ENCODE data around the gene IGF1R. TPM values are rescaled to one million over a fixed set of nuclear protein-coding genes. Genes with fewer than 3 reads are reported as not detected.

The IGF1R gene
- total RNA-seq, 2 experiments from 2014 or later: 22.8 to 24.7 TPM

GRCh38 chr15:98803228-98804056, 155.1 kb downstream of the IGF1R start:
- CTCF ChIA-PET: interaction anchor here (1.7 to 1.8 kb wide), 2 partner anchors 24 to 78 kb away, joined by 4 to 5 read pairs; no protein-coding TSS in a partner anchor
- no peak overlapping the region for H3K4me3 Mint-ChIP-seq
- no peak overlapping the region for H3K27ac Mint-ChIP-seq
- peaks cover 32% of the 10 kb centered on the region for H3K4me1 Mint-ChIP-seq (ENCODE audit: low read depth)
- ATAC-seq (no peak), DNase-seq (no peak)
- no peaks in the 10 kb centered on the region for H3K9me3 Mint-ChIP-seq
- no peaks in the 10 kb centered on the region for H3K27me3 Mint-ChIP-seq
- no peak for TF ChIP-seq CTCF (IDR thresholded peaks at IDR 0.05)
- intact Hi-C loops (cut with micrococcal nuclease): no loop called here
- no peaks in the 10 kb centered on the region for H3K36me3 Mint-ChIP-seq (ENCODE audit: low read depth)
- POLR2A ChIA-PET: no interaction called here

GRCh38 chr15:98804057-98804380, 155.7 kb downstream of the IGF1R start:
- CTCF ChIA-PET: interaction anchor here (1.7 to 1.8 kb wide), 2 partner anchors 25 to 78 kb away, joined by 4 to 5 read pairs; no protein-coding TSS in a partner anchor
- DNase-seq (no peak), ATAC-seq (no peak)
- no peak overlapping the region for H3K27ac Mint-ChIP-seq
- no peak overlapping the region for H3K4me3 Mint-ChIP-seq
- TF ChIP-seq CTCF (IDR thresholded peaks at IDR 0.05): no peak
- no peaks in the 10 kb centered on the region for H3K36me3 Mint-ChIP-seq (ENCODE audit: low read depth)
- POLR2A ChIA-PET: no interaction called here
- H3K4me1 Mint-ChIP-seq (ENCODE audit: low read depth): peaks cover 30% of the 10 kb centered on the region
- H3K9me3 Mint-ChIP-seq: no peaks in the 10 kb centered on the region
- intact Hi-C loops (cut with micrococcal nuclease): no loop called here
- H3K27me3 Mint-ChIP-seq: no peaks in the 10 kb centered on the region

DNA sequence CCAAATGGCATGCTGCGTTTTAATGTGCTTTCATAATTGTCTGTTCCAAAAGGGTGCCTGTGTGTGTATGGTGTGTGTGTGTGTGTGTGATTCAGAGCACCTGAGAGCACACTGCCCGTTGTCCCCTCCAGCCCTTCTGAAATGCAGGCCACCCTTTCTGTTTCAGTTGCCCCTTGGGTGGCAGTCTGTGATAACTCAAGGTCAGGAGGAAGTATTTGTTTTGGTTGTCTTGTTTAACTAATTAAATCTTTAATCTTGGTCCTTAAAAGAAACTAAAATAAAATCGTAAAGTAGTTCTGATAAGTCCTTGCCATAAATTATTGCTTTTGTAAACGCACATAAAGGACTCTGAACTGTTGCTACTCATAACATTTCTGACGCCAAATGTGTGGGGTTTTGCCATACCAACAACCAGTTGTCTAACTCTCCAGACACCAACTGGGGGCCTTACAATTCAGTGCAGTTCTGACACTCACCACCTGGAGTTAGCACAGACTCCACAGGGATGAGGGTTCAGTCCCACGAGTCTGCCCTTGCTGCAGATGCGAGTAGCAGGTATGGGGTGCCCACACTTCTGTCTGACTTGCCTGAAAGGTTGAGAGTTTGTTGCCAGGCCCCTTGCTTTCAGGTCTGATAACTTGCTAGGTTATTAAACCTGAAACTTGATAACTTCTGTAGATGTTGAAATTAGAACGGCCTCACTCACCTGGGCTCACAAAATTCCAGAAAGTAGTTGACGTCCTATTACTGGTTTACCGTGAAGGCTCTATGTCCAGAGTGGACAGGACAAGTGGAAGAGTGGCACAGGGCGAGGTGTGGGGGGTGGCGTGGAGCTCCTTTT, 157.3 kb downstream of the IGF1R start:
- Mint-ChIP-seq H3K4me1 (ENCODE audit: low read depth) (peaks cover 15% of the 10 kb centered on the region), H3K27me3 (no peaks in the 10 kb centered on the region), H3K27ac (no peak overlapping the region), H3K4me3 (no peak overlapping the region), H3K9me3 (no peaks in the 10 kb centered on the region), H3K36me3 (ENCODE audit: low read depth) (no peaks in the 10 kb centered on the region)
- intact Hi-C loops (cut with micrococcal nuclease): no loop called here
- ChIA-PET CTCF (interaction anchor here (1.8 kb wide), 1 partner anchor 53 kb away, joined by 4 read pairs; no protein-coding TSS in a partner anchor), POLR2A (no interaction called here)
- DNase-seq (no peak), ATAC-seq (no peak)
- TF ChIP-seq CTCF (IDR thresholded peaks at IDR 0.05): no peak

DNA sequence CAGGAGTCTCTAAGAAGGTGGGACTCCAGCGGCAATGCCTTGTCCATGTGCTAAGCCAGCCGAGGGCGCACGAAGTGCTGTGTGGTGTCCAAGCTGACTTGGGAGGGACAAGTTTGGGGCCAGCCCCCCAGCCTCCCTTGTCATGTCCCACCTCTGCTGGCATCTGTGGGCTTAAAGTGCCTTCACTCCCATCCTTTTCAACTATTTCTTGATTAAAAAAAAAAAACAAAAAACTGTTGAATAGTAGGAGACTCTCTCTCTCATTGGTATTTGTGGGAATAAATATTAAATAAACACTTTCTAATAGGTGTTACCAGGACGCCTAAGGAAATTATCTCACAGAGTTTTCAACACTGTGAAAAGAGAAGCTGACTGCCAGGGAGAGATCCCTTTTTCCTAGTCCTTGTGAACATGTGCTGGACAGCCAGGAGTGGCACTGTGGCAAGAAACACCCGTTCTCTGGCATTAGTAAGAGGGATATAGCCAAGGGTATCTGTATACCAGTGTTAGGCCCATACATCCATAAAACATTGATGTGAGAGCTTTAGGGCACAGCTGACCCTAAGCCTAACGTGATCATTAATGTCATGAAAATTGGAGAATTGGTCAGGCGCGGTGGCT, 158.0 kb downstream of the IGF1R start:
- ATAC-seq (no peak), DNase-seq (no peak)
- Mint-ChIP-seq H3K4me1 (ENCODE audit: low read depth) (peaks cover 8% of the 10 kb centered on the region), H3K9me3 (no peaks in the 10 kb centered on the region), H3K27ac (no peak overlapping the region), H3K36me3 (ENCODE audit: low read depth) (peaks cover under 1% of the 10 kb centered on the region), H3K4me3 (no peak overlapping the region), H3K27me3 (no peaks in the 10 kb centered on the region)
- ChIA-PET POLR2A (no interaction called here), CTCF (interaction anchor here (1.1 to 2.5 kb wide), 3 partner anchors 52 to 146 kb away, joined by 3 to 8 read pairs (median 4); no protein-coding TSS in a partner anchor)
- no peak for TF ChIP-seq CTCF (IDR thresholded peaks at IDR 0.05)
- intact Hi-C loops (cut with micrococcal nuclease): no loop called here

Measured in activated CD8-positive, alpha-beta T cell treated with anti-CD3 and anti-CD28 coated beads for 36 hours (primary cell).